Panc1 (cell line): ENCODE measurements around the gene ANO8. TPM values are rescaled to one million over a fixed set of nuclear protein-coding genes. Genes with fewer than 3 reads are reported as not detected.

Source experiments
- ATAC-seq: fragments of 200-7000 bp; cut with Tn5 transposase; 2 replicates; pipeline ENCODE4 v1.9.1; 2020; ENCODE audit warnings: mild to moderate bottlenecking, moderate library complexity
- BruUV-seq: library from RNA; stranded (reverse); fragments of 400-500 nt; replicated peaks from 2 replicates; lab custom pipeline; 2021; lab: Mats Ljungman, UMichigan
- CTCF ChIA-PET: fragments of 300-600 bp; sonication (Branson Sonifier 250); formaldehyde crosslinking; loops from one replicate; lab custom pipeline; 2022; ENCODE audit warnings: antibody characterized with exemption; lab: Charles Lee
- POLR2A ChIA-PET: fragments of 300-600 bp; sonication (Branson Sonifier 250); formaldehyde crosslinking; loops from one replicate; lab custom pipeline; 2022; ENCODE audit warnings: antibody characterized with exemption; lab: Charles Lee
- DNase-seq: peaks from one replicate; pipeline ENCODE4 v3.0.0-alpha.2; 2010; ENCODE audit warnings: low read depth, low spot score
- H3K27ac ChIP-seq: 2 replicates; pipeline ENCODE4 v1.5.1; 2011; ENCODE audit warnings: mild to moderate bottlenecking, low read length, inconsistent platforms
- H3K27me3 ChIP-seq: fragments of 200-500 bp; sonication (Bioruptor generic); 2 replicates; pipeline ENCODE4 v1.6.0; 2014; ENCODE audit warnings: low read length, inconsistent platforms; ENCODE audit not compliant: control insufficient read depth, insufficient read depth
- H3K36me3 ChIP-seq: fragments of 200-500 bp; sonication (Bioruptor generic); 2 replicates; pipeline ENCODE4 v1.5.1; 2014; ENCODE audit warnings: inconsistent platforms, mild to moderate bottlenecking, low read length, moderate library complexity; ENCODE audit not compliant: control insufficient read depth, insufficient read depth
- H3K4me1 ChIP-seq: 2 replicates; pipeline ENCODE4 v1.5.1; 2011; ENCODE audit warnings: inconsistent platforms, mild to moderate bottlenecking, low read length, moderate library complexity; ENCODE audit not compliant: control insufficient read depth, insufficient read depth
- H3K4me3 ChIP-seq, 2 experiments: 2 replicates each; pipeline ENCODE4 v1.5.1; 2011 to 2012; ENCODE audit warnings: low read depth in 2 of 2, low read length in 2 of 2, mild to moderate bottlenecking in 2 of 2, inconsistent platforms in 1 of 2, moderate library complexity in 1 of 2
- H3K9me3 ChIP-seq: fragments of 200-500 bp; sonication (Bioruptor generic); 2 replicates; pipeline ENCODE4 v1.5.1; 2014; ENCODE audit warnings: low read depth, mild to moderate bottlenecking, inconsistent platforms, low read length, moderate library complexity; ENCODE audit not compliant: control insufficient read depth, insufficient read depth
- POLR2AphosphoS5 ChIP-seq: IDR thresholded peaks from 2 replicates; pipeline ENCODE4 v1.6.1; 2012; ENCODE audit warnings: mild to moderate bottlenecking, low read depth, low read length, moderate library complexity
- SIN3A ChIP-seq: IDR thresholded peaks from 2 replicates; pipeline ENCODE4 v1.6.1; 2012; ENCODE audit warnings: low read depth, mild to moderate bottlenecking, low read length, moderate library complexity, borderline replicate concordance; ENCODE audit not compliant: insufficient read depth
- TCF7L2 ChIP-seq: IDR thresholded peaks from 2 replicates; pipeline ENCODE4 v1.6.1; 2011; ENCODE audit warnings: mild to moderate bottlenecking, low read depth, low read length, inconsistent platforms
- in situ Hi-C: cut with HindIII; loops from 2 replicates; pipeline ENCODE4 v1.10.0; 2016; ENCODE audit warnings: low sequenced_read_pairs, low pct_unique_long_range_greater_than_20kb
- intact Hi-C: fragments of 100-400 bp; cut with micrococcal nuclease; formaldehyde crosslinking; loops from one replicate; pipeline ENCODE4 v1.10.0; 2022; ENCODE audit not compliant: unreplicated experiment
- total RNA-seq: library from RNA; stranded (reverse); gene quantifications from one replicate; pipeline ENCODE4 v1.2.1, GENCODE V29; 2021; ENCODE audit not compliant: unreplicated experiment
- TF ChIP-seq, protein P1 (sequence below), 2 experiments: IDR thresholded peaks; 2 replicates each; pipeline ENCODE4 v1.6.1; 2011 to 2012; ENCODE audit warnings: low read depth in 2 of 2, control low read depth in 1 of 2, low read length in 1 of 2, mild to moderate bottlenecking in 1 of 2, moderate library complexity in 1 of 2; ENCODE audit not compliant: insufficient read depth in 1 of 2
- TF ChIP-seq, protein P2 (sequence below): fragments of 450-650 bp; IDR thresholded peaks from 2 replicates; pipeline ENCODE4 v1.5.1; 2017; ENCODE audit warnings: mild to moderate bottlenecking

The ANO8 gene
- total RNA-seq, 1 experiment from 2014 or later, result 13.5 TPM

DNA sequence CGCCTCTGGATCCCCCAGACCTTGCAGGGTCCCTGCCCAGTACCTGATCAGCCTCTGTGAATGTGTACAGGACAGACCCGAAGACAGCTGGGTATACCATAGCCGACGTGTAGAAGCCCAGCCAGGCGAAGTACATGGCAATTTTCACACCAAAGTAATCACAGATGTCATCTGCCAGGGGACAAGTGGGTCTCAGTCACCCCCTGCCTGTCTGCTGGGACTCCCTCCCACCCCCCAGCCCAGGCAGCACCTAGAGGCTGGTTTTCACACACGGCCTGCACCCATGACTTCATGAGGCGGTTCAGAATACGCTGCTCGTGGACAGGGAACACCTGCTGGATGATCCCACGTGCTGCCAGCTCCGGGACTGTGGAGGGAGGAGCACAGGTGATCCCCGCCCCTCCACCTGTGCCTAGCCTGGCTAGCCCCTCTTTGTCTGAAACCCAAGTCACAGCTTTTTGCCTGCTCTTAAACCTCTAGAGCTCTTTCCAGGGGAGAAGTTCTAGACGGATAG, 3.6 kb downstream of the ANO8 start:
- Histone ChIP-seq H3K36me3 (peaks cover 4% of the 10 kb centered on the region; the same call in 1 of the 2 replicates), H3K27ac (no peak overlapping the region), H3K4me3 (no peak overlapping the region), H3K9me3 (no peaks in the 10 kb centered on the region), H3K4me1 (peaks cover 8% of the 10 kb centered on the region; the same call in 1 of the 2 replicates), H3K27me3 (no peaks in the 10 kb centered on the region)
- BruUV-seq, result no TSS peak
- intact Hi-C loops (no loop called here), in situ Hi-C loops (no loop called here)
- ChIA-PET CTCF (interaction anchor here (0.7 kb wide), 1 partner anchor 57 kb away, joined by 3 read pairs; no protein-coding TSS in a partner anchor), POLR2A (no interaction called here)
- no peak for DNase-seq
- no peak for TF ChIP-seq SIN3A
- ATAC-seq, result no peak

DNA sequence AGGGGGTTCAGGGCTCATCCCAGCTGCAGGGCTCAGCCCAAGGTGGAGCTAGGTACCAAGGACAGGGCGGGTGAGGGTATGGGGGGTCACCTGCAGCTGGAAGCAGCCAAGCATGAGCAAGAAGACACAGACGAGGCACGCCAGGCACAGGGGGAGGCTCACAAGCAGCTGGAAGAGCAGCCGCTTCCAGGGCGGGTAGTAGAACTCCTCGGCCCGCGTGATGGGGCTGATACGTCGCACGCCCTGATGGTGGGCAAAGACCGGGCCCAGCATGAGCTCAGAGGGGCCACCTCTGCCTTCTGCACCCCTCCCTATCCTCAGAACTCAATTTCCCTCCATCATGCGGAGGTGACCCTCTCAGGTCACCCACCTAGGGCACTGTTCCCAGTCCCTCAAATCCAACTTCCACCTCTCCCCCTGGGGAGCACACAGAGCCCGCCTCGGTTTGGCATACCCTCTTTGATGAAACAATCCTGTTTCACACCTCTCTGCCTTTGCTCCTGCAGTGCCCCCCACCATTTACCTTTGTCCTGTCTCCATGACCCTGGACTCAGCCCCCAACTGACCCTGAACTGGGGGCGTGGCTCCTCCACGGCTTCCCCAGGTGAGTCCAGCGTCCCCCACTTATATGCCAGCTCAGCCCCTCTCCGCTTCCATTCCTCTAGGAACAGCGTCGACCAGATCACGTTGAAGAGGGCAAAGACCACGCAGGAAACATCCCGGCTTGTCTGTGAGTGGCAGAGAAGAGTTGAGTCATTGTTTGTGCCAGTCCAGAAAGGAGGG, 4.2 kb downstream of the ANO8 start:
- ChIA-PET POLR2A (no interaction called here), CTCF (no interaction called here)
- H3K27ac ChIP-seq, result no peak overlapping the region
- ATAC-seq (no peak), DNase-seq (no peak)
- TF ChIP-seq, protein P1, sequence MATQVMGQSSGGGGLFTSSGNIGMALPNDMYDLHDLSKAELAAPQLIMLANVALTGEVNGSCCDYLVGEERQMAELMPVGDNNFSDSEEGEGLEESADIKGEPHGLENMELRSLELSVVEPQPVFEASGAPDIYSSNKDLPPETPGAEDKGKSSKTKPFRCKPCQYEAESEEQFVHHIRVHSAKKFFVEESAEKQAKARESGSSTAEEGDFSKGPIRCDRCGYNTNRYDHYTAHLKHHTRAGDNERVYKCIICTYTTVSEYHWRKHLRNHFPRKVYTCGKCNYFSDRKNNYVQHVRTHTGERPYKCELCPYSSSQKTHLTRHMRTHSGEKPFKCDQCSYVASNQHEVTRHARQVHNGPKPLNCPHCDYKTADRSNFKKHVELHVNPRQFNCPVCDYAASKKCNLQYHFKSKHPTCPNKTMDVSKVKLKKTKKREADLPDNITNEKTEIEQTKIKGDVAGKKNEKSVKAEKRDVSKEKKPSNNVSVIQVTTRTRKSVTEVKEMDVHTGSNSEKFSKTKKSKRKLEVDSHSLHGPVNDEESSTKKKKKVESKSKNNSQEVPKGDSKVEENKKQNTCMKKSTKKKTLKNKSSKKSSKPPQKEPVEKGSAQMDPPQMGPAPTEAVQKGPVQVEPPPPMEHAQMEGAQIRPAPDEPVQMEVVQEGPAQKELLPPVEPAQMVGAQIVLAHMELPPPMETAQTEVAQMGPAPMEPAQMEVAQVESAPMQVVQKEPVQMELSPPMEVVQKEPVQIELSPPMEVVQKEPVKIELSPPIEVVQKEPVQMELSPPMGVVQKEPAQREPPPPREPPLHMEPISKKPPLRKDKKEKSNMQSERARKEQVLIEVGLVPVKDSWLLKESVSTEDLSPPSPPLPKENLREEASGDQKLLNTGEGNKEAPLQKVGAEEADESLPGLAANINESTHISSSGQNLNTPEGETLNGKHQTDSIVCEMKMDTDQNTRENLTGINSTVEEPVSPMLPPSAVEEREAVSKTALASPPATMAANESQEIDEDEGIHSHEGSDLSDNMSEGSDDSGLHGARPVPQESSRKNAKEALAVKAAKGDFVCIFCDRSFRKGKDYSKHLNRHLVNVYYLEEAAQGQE (IDR thresholded peaks at IDR 0.05; ENCODE audit: insufficient read depth in 1 of 2, low read depth in 2 of 2, low read length in 1 of 2), result no peak
- no peak for TF ChIP-seq POLR2AphosphoS5
- TF ChIP-seq TCF7L2, result no peak
- TF ChIP-seq, protein P2, sequence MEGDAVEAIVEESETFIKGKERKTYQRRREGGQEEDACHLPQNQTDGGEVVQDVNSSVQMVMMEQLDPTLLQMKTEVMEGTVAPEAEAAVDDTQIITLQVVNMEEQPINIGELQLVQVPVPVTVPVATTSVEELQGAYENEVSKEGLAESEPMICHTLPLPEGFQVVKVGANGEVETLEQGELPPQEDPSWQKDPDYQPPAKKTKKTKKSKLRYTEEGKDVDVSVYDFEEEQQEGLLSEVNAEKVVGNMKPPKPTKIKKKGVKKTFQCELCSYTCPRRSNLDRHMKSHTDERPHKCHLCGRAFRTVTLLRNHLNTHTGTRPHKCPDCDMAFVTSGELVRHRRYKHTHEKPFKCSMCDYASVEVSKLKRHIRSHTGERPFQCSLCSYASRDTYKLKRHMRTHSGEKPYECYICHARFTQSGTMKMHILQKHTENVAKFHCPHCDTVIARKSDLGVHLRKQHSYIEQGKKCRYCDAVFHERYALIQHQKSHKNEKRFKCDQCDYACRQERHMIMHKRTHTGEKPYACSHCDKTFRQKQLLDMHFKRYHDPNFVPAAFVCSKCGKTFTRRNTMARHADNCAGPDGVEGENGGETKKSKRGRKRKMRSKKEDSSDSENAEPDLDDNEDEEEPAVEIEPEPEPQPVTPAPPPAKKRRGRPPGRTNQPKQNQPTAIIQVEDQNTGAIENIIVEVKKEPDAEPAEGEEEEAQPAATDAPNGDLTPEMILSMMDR, result no peak
- TF ChIP-seq SIN3A, result no peak
- intact Hi-C loops, result no loop called here
- H3K4me1 ChIP-seq, result peaks cover 5% of the 10 kb centered on the region; the same call in 1 of the 2 replicates
- peaks cover 4% of the 10 kb centered on the region; the same call in 1 of the 2 replicates for H3K36me3 ChIP-seq
- no peak overlapping the region for H3K4me3 ChIP-seq
- in situ Hi-C loops, result no loop called here
- H3K27me3 ChIP-seq, result no peaks in the 10 kb centered on the region
- H3K9me3 ChIP-seq, result no peaks in the 10 kb centered on the region
- no TSS peak for BruUV-seq
